Heart right ventricle (tissue), 16 donors: ENCODE data around the gene UBAC2. TPM values are rescaled to one million over a fixed set of nuclear protein-coding genes. Genes with fewer than 3 reads are reported as not detected.
A peak's percentile ranks its signal among the peaks of the same experiment; 100 is the strongest.
"Not testable (repeated sequence)": the region's sequence is repeated elsewhere in the genome, so short reads cannot be mapped to it uniquely, and the experiment has no call there.

Source experiments
- ATAC-seq, 8 donors: fragments of 200-7000 bp; cut with Tn5 transposase; one replicate each; pipeline ENCODE4 v1.9.1; 2020; ENCODE audit warnings: mild to moderate bottlenecking in 8 of 8, moderate library complexity in 8 of 8, moderate number of reproducible peaks in 1 of 8
- DNase-seq, 2 donors: peaks; one replicate each; pipeline ENCODE4 v3.0.0-alpha.2; 2020
- H3K27ac ChIP-seq, 10 donors: fragments of 200-600 bp; sonication (generic) in 2 of 10; one replicate each; pipeline versions ENCODE4 v1.5.0 to v1.8.0; 2020 to 2022; ENCODE audit warnings: mild to moderate bottlenecking in 3 of 10
- H3K27me3 ChIP-seq, 7 donors: fragments of 200-600 bp; one replicate each; pipeline ENCODE4 v1.8.0; 2021 to 2022; ENCODE audit warnings: mild to moderate bottlenecking in 2 of 7
- H3K36me3 ChIP-seq, 9 donors: fragments of 200-600 bp; sonication (generic) in 1 of 9; one replicate each; pipeline versions ENCODE4 v1.5.0 to v1.8.0; 2020 to 2022; ENCODE audit warnings: mild to moderate bottlenecking in 2 of 9
- H3K4me1 ChIP-seq, 9 donors: fragments of 200-600 bp; sonication (generic) in 1 of 9; one replicate each; pipeline versions ENCODE4 v1.5.0 to v1.8.0; 2020 to 2022; ENCODE audit warnings: mild to moderate bottlenecking in 4 of 9
- H3K4me3 ChIP-seq, 10 donors: fragments of 200-600 bp; sonication (generic) in 2 of 10; one replicate each; pipeline versions ENCODE4 v1.5.0 to v1.8.0; 2020 to 2022; ENCODE audit warnings: mild to moderate bottlenecking in 7 of 10, moderate library complexity in 2 of 10
- H3K9me3 ChIP-seq, 11 donors: fragments of 200-600 bp in 10 of 11; sonication (generic) in 2 of 11; one replicate each; pipeline versions ENCODE4 v1.5.0 to v1.8.0; 2013 to 2022; ENCODE audit warnings: mild to moderate bottlenecking in 2 of 11, control low read depth in 1 of 11, moderate library complexity in 1 of 11
- CTCF ChIP-seq, 9 donors: fragments of 200-600 bp; sonication (generic) in 2 of 9; IDR thresholded peaks; one replicate each; pipeline versions ENCODE4 v1.5.0 to v1.8.0; 2021 to 2022; ENCODE audit warnings: antibody characterized with exemption in 9 of 9, mild to moderate bottlenecking in 5 of 9, moderate library complexity in 1 of 9
- WGBS, 2 donors: extraction: QIAGEN DNeasy Blood & Tissue Kit; methylation state at CpG; one replicate each; pipeline ENCODE4 v1.1.7; 2013; ENCODE audit warnings: inconsistent platforms in 1 of 2; 5-methylcytosine and 5-hydroxymethylcytosine counted together
- intact Hi-C, 10 donors: fragments of 100-400 bp; cut with DNase I; formaldehyde crosslinking; loops; one replicate each; pipeline versions ENCODE4 v1.11.1 to v1.14.2; 2022
- polyA plus RNA-seq, 2 donors: library from polyadenylated mRNA; stranded (reverse); fragments of 200-250 nt; gene quantifications; one replicate each; pipeline ENCODE4 v1.2.3, GENCODE V29; 2013
- total RNA-seq, 10 donors: library from RNA; stranded (reverse); fragmentation: NEBNext Ultra II Directional in 3 of 10; extraction: Animal tissue kit (Norgen Biotek cat#: 25700) in 3 of 10; gene quantifications; one replicate each; pipeline versions ENCODE4 v1.2.1 to v1.2.4, GENCODE V29; 2021 to 2023
- donor health status: Arrhythmogenic right ventricular cardiomyopathy.
- donor health status: ischemic (EF 13 %, LVEDD 7.1; RV severe dilation, severe dysfunction).
- donor health status: healthy with polysubstance abuse.
- donor health status: DM: no; HTN: yes; CAD: no.
- donor health status: DM: no; HTN: no; CAD: no.
- donor health status: ischemic (EF 25% LVEDD 6.9; RV normal size, moderate dysfunction).
- donor health status: ischemic (EF 25% LVEDD 5.7; RV mildly dilated, moderate dysfunction).
- donor health status: healthy.
- donor health status: DM: yes; HTN: yes; CAD: no.
- donor health status: Ischemic cardiomyopathy.
- donor health status: ischemic (EF 35%, LVEDD 5.7; RV mildly dilated, moderate dysfunction).
- donor health status: nonischemic (EF 11% LVEDD 7.7; RV severe dilation, severe dysfunction).
- donor health status: DM: yes; HTN: yes; CAD: no.
- donor health status: PGD.
- donor health status: ischemic (EF 29% LVEDD 5.4; RV normal size, mild dysfunction).
- donor health status: nonischemic (EF 23%, LVEDD 6.1; RV moderate dilation, normal function).

UBAC2 gene
- total and polyA plus RNA-seq, 12 donors, result 31.8 to 60.4 (median 47.0) TPM

DNA sequence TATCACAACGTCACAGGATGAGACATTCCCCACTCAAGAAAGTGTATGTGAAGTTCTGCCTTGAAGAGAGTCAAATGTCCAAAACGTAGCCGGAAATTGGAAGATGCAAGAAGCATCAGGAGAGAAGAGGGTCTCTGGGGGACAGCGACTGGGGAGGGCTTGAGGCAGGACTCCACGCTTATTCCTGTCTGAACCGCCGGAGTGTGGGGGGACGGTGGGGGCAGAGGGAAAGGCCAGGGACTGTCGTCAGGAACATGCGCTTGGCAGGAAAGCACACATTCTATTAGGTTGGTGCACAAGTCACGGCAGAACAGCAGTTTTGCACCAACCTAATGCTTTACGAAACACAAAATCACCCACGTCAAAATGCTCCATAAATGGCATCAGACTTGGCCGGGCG is 205.3 kb downstream of the UBAC2 start:
- peaks cover 0 to 22% (median 0%) of the 10 kb centered on the region in 9 donors for H3K4me1 ChIP-seq

GRCh38 chr13:99406799-99407201 is 206.1 kb downstream of the UBAC2 start:
- DNase-seq, result no peak
- peak in 7 of 8 donors; percentile 15 to 79 (median 61) for ATAC-seq
- WGBS, 2 donors, result 50 to 54% methylated on average over 6 of the region's 6 CpGs
- no peaks in the 10 kb centered on the region for H3K36me3 ChIP-seq
- peaks cover 0 to 11% (median 0%) of the 10 kb centered on the region in 11 donors for H3K9me3 ChIP-seq
- no peak overlapping the region for H3K4me3 ChIP-seq
- no peak for TF ChIP-seq CTCF (IDR thresholded peaks at IDR 0.05)
- peaks cover 0 to 22% (median 0%) of the 10 kb centered on the region in 9 donors for H3K4me1 ChIP-seq
- intact Hi-C loops, result no loop called here
- peak overlapping the region in 2 of 10 donors; percentile 15 to 79 for H3K27ac ChIP-seq
- peaks cover 0 to 2% (median 0%) of the 10 kb centered on the region in 7 donors for H3K27me3 ChIP-seq

More for the DNA sequence above, 205.3 kb downstream of the UBAC2 start:
- intact Hi-C loops, result no loop called here
- no peak for TF ChIP-seq CTCF (IDR thresholded peaks at IDR 0.05)
- H3K27ac ChIP-seq, result peak overlapping the region in 2 of 10 donors; percentile 12 to 79
- DNase-seq (no peak), ATAC-seq (no peak)
- 82 to 88% methylated on average over 15 of the region's 15 CpGs for WGBS, 2 donors
- no peak overlapping the region for H3K4me3 ChIP-seq
- no peaks in the 10 kb centered on the region for H3K36me3 ChIP-seq
- H3K9me3 ChIP-seq, result peaks cover 0 to 11% (median 0%) of the 10 kb centered on the region in 11 donors
- H3K27me3 ChIP-seq, result no peaks in the 10 kb centered on the region

DNA sequence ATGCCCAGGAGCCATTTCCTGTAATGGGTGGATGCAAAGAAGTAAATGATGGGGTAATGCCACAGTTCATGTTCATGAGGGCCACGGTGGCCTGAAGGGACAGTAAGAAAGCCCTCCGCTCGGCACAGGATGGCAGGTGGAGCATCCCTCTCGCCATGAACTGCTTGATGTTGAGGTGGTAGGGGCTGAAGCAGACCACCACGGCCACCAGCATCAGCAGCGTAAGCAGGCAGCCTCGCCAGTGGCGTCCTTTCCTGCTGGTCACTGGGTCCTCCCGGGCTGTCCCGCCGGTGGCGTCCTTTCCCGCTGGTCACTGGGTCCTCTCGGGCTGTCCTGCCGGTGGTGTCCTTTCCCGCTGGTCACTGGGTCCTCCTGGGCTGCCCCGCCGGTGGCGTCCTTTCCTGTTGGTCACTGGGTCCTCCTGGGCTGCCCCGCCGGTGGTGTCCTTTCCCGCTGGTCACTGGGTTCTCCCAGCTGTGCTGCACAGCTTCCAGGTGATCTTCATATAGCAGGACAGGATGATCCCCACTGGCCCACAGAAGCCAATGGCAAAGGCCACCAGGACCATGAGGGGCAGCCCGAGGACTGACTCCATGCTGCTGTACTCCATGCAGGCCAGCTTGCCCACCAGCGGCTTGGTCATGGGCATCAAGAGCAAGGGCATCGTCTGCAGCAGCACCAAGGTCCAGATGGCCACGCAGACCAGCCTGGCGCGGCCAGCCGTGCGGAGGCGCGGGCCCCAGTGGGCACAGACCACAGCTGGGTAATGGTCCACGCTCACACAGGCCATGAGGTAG is 207.4 kb downstream of the UBAC2 start:
- ATAC-seq, result no peak
- TF ChIP-seq CTCF (IDR thresholded peaks at IDR 0.05), result no peak
- Histone ChIP-seq H3K9me3 (peaks cover 0 to 6% (median 0%) of the 10 kb centered on the region in 11 donors), H3K4me1 (peaks cover 0 to 22% (median 0%) of the 10 kb centered on the region in 9 donors), H3K27me3 (peaks cover 0 to 4% (median 0%) of the 10 kb centered on the region in 7 donors), H3K36me3 (no peaks in the 10 kb centered on the region), H3K27ac (peak overlapping the region in 1 of 10 donors; percentile 79), H3K4me3 (no peak overlapping the region)
- intact Hi-C loops, result no loop called here
- 89 to 91% methylated on average over 24 to 27 of the region's 33 CpGs for WGBS, 2 donors
- DNase-seq, result no peak

DNA sequence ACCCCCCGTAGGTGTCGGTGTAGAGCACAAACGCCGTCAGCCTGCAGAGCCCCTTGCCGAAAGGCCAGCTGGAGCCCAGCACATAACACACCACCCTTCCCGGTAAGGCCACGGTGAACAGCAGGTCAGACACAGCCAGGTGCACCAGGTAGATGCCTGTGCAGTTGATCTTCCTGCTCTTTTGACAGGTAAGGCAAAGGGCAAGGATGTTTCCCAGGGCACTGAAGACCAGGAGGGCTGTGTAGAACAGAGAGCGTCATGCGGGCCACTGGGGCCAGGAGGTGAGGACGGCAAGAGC is 208.0 kb downstream of the UBAC2 start:
- intact Hi-C loops, result no loop called here
- no peak for DNase-seq
- H3K36me3 ChIP-seq, result no peaks in the 10 kb centered on the region
- ATAC-seq, result no peak
- peaks cover 0 to 4% (median 0%) of the 10 kb centered on the region in 7 donors for H3K27me3 ChIP-seq
- H3K27ac ChIP-seq, result no peak overlapping the region
- WGBS, 2 donors, result 94 to 96% methylated on average over 10 of the region's 10 CpGs
- H3K9me3 ChIP-seq, result peaks cover 0 to 6% (median 0%) of the 10 kb centered on the region in 11 donors
- no peak overlapping the region for H3K4me3 ChIP-seq
- H3K4me1 ChIP-seq, result peaks cover 0 to 22% (median 0%) of the 10 kb centered on the region in 9 donors
- TF ChIP-seq CTCF (IDR thresholded peaks at IDR 0.05), result no peak

DNA sequence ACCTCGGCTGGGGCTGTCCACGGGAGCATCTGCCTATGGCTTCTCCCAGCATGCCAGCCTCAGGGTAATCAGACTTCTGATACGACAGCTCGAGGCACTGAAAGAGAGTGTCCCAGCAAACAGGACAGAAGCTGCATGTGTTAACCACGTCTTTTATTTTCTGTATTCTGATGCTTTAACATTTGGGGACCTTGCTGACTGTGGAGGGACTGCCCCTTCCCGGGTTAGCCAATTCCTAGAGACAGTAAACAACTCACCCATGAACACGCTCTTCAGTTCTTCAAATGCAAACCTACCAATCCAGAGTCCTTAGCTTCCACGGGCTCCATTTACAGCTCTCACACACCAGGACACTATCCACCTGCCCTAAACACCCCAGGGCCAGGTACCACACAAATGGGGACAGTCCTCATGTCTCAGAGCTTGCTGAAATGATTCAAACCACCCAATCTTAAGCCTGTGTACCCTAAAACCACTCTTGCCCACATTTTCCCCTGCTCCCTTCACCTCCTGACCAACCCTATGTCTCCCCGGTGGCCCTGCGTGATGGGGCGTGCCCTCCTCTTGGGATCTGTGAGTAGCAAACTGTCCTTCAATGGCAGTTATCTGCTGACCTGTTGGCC is 208.9 kb downstream of the UBAC2 start:
- H3K36me3 ChIP-seq, H3K27me3 ChIP-seq, H3K27ac ChIP-seq, ATAC-seq, H3K9me3 ChIP-seq, intact Hi-C loops, H3K4me3 ChIP-seq, DNase-seq: not testable (repeated sequence)
- peaks cover 0 to 22% (median 0%) of the 10 kb centered on the region in 9 donors for H3K4me1 ChIP-seq
- 80 to 85% methylated on average over 11 of the region's 11 CpGs for WGBS, 2 donors

GRCh38 chr13:99410646-99411475 is 210.2 kb downstream of the UBAC2 start:
- H3K27ac ChIP-seq, result not testable (repeated sequence)

More at GRCh38 chr13:99410646-99411475, 210.2 kb downstream of the UBAC2 start:
- DNase-seq, intact Hi-C loops, H3K9me3 ChIP-seq, H3K4me3 ChIP-seq, H3K36me3 ChIP-seq, ATAC-seq, H3K27me3 ChIP-seq: not testable (repeated sequence)
- 87 to 89% methylated on average over 13 of the region's 13 CpGs for WGBS, 2 donors
- peaks cover 0 to 22% (median 0%) of the 10 kb centered on the region in 9 donors for H3K4me1 ChIP-seq
